GM12872 (cell line): Measurements from ENCODE around the gene EML1.

Source experiments
- TF ChIP-seq, protein P1 (sequence below): IDR thresholded peaks from 3 replicates; pipeline ENCODE4 v1.5.1; 2011; ENCODE audit warnings: low read depth, mild to moderate bottlenecking, low read length, moderate library complexity; ENCODE audit not compliant: insufficient read depth

Gene EML1

DNA sequence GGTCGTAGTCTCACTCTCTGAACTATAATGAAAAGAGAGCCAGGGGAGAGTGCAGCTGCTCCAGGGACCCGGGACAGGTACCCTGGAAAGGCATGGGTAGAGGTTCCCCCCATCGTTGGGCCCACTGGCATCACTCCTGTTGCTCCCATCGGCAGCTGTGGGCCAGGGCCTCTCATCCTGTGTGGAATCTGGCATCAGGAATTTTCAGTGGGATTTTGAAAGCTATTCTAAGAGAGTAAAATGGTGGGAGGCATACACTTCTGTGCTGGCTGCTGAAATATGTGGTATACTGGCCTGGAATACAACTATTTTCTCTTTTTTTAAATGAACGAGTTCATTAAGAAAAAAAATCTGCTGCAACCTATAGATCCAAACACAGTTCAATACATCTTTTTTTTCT, 38.1 kb downstream of the EML1 start:
- TF ChIP-seq, protein P1, sequence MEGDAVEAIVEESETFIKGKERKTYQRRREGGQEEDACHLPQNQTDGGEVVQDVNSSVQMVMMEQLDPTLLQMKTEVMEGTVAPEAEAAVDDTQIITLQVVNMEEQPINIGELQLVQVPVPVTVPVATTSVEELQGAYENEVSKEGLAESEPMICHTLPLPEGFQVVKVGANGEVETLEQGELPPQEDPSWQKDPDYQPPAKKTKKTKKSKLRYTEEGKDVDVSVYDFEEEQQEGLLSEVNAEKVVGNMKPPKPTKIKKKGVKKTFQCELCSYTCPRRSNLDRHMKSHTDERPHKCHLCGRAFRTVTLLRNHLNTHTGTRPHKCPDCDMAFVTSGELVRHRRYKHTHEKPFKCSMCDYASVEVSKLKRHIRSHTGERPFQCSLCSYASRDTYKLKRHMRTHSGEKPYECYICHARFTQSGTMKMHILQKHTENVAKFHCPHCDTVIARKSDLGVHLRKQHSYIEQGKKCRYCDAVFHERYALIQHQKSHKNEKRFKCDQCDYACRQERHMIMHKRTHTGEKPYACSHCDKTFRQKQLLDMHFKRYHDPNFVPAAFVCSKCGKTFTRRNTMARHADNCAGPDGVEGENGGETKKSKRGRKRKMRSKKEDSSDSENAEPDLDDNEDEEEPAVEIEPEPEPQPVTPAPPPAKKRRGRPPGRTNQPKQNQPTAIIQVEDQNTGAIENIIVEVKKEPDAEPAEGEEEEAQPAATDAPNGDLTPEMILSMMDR = no peak

DNA sequence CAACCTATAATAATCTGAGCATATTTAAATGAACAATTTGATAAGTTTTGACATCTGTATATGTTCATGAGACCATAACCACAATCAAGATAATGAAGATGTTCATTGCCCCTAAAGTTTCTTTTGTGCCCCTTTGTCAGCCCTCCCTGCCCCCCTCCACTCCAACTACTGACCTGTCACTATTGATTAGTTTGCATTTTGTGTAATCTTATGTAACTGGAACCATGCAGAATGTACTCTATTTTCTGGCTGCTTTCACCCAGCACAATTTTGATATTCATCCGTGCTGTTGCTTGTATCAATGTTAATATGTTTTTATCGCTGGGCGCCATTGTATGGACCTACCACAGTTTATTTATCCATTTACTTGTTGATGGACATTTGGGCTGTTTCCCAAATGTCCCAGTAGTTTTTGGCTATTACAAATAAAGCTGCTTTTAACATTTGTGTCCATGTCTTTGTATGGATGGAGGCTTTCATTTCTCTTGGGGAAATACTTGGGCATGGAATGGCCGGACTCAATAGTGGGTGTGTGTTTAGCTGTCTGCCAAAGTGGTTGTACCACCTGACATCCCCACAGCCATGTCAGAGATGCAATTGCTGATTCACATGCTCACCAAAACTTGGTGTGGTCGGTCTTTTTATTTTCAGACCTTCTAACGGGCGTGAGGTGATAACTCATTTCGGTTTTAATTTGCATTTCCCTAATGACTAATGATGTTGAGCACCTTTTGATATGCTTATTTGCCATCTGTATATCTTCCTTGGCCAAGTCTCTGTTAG, 38.9 kb downstream of the EML1 start:
- TF ChIP-seq, protein P1 = no peak

DNA sequence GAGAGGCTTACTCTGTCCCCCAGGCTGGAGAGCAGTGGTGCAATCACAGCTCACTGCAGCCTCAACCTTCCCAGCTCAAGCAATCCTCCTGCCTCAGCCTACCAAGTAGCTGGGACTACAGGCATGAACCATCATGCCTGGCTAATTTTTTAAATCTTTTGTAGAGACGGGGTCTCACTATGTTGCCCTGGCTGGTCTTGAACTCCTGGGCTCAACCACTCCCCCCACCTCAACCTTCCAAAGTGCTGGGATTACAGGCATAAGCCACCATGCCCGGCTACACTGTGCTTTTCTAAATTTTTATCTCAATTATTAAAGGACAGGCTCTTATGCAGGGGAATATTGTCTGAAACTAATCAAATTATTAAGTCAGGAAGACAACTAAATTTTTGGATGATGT, 44.6 kb downstream of the EML1 start:
- TF ChIP-seq, protein P1 = no peak

DNA sequence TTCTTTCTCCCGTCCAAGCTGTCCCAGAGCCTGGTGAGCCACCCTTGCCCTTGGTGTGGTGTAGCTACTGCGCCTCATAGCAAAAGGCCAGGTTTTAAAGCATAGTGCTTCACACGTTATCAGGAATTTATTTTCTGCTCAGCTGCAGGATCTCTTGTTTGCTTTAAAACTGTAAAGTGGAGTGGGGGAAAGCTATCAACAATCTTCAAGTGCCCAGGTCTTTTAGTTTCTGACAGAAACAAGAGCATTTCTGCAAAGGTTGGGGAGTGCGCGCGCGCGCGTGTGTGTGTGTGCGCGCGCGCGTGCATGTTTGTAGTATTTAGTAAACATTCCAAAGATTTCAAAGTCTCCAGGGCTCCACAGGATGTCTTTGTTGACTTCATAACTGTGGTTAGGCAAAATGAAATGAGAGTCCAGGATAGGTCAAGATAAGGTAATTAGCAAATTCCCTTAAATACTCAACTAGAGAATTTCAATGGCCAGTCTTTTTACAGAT, 45.5 kb downstream of the EML1 start:
- TF ChIP-seq, protein P1 = no peak

DNA sequence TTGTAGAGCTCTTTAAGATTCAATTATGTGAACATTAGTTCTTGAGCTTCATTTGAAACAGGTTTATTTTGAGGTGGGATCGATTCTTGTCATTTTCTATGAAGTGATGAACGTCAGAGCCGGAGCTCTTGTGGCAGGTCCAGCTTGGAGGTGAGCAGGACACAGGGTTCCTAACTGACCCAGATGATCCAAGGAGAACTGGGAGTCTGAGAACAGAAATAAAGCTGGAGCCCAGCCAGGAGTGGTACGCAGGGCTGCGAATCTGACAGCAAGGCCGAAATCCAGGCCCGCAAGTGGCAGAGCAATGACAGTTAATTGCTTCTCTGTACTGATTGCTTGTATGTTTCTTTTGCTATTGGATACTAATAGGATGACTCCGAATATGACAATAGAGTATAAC, 46.5 kb downstream of the EML1 start:
- TF ChIP-seq, protein P1 = no peak

DNA sequence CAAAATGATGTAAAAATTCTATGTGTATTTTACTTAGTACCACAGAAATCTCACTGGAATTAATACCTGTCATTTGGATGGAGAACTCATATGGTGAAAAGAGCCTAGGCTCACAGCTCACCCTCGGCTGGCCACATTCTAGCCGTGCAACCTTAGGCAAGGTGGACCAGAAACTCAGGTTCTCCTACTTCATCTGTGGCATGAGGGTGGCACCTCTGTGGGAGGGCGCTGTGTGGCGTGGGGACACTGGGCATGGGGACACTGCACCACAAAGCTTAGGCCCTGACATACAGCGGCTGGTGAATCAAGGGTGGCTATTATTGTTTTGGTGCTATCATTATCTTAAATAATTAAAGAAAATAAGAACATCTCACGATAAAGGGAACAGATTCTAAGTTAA, 47.1 kb downstream of the EML1 start:
- TF ChIP-seq, protein P1 = no peak

DNA sequence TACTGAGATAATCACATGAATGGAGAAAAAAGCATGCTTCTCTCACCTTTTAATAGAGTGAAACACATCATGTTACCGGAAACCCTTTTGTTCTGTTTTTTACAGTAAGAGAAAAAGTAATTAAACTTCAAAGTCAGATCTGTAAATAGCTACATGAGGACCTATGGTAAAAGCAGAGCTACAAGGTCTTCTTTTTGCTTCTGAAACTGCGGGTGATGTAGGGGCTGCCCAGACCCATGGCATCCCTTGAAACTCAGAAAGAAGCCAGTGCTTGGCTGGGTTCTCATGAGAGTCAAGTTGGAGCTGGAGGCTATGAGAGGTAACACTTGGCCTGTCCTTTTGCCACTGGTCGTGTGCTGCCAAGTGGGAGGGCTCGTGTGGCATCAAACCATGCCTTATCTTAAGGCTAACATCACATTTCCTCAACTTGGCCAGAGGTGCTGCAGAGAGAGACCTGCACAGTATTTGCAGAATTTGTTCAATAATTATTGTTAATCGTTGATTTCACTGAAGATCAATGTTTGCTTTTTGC, 47.6 kb downstream of the EML1 start:
- TF ChIP-seq, protein P1 = no peak
